OCI-M2 (cell line): ENCODE measurements around the gene DKK2.

Experiments used
- DNase-seq: peaks from one replicate; lab custom pipeline; 2025; ENCODE audit not compliant: unreplicated experiment; lab: John Stamatoyannopoulos, UW

Gene DKK2, protein sequence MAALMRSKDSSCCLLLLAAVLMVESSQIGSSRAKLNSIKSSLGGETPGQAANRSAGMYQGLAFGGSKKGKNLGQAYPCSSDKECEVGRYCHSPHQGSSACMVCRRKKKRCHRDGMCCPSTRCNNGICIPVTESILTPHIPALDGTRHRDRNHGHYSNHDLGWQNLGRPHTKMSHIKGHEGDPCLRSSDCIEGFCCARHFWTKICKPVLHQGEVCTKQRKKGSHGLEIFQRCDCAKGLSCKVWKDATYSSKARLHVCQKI

DNA sequence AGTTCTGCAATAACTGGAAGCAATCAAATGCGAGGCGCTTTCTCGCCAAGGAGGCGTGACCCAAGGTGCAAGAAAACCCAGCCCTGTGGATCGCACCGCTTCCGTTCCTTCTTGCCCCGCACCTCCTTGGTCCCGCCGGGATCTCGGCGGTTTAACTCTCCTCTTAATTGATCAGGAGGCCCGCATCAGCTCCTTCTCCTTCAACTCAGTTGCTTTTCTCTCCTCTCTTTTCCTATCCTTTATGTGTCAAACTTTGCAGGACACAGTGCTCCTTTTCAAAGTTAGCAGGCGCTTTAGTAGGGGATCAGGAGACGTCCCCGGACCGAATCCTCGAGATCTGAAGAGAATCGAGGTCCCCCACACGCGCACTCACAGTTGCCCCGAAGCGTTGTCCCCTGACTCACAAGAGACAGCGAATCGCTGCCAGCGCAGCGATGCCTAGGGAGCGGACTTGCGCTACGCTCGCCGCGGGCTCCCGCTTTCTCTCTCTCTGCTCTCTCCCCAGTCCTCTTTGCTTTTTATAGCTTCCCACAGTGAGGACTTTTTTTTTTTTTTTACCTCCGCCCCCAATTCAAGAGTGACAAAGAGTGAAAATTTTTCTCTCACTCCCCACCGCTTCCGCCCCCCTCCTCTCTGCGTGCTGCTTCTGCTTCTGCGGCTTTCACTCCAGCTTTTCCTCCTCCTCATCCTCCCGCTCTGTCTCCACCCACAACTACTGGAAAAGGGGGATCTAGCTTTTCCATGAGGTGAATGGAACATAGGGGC is at the start of gene DKK2:
DKK2 (minus strand) TSS at position 495 of the 765 bp plus-strand sequence. CDS start 722 bp downstream, outside the sequence.
- no peak for DNase-seq

DNA sequence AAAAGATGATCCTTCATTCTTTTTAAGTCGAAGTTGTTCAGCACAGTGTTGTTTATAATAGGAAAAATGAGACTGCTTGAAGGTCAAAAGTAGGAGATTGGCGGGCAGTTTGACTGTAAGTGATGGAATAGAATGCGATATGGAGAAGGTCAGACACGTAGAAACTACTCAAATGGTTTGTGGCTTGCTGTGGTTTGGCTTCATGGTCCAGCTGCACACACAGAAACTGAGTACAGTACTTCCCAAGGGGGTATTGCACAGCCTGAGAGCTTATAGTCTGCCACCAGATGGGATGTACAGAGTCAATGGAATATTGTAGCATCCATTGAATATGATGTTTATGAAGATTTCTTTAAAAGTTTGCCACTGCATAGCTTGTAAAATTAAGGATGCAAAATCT is 41.1 kb upstream of the DKK2 start:
- DNase-seq = no peak

DNA sequence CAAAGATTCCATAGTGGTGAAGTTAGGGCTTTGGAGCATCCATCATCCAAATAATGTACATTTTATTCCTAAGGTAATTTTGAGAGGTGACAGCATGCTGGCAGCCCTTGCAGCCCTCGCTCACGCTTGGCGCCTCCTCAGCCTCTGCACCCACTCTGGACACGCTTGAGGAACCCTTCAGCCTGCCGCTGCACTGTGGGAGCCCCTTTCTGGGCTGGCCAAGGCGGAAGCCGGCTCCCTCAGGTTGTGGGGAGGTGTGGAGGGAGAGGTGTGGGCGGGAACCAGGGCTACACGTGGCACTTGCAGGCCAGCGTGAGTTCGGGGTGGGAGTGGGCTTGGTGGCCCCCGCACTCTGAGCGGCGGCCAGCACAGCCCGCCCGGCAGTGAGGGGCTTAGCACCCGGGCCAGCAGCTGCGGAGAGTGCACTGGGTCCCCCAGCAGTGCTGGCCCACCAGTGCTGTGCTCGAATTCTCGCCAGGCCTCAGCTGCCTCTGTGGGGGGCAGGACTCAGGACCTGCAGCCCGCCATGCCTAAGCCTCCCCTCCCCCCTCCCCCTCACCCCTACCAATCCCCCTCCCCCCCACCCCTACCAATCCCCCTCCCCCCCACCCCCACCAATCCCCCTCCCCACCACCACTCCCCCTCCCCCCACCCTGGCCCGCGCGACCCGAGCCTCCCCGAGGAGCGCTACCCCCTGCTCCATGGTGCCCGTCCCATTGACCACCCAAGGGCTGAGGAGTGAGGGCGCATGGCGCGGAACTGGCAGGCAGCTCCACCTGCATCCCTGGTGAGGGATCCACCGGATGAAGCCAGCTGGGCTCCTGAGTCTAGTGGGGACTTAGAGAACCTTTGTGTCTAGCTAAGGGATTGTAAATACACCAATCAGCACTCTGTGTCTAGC is 37.0 kb upstream of the DKK2 start:
- no peak for DNase-seq

DNA sequence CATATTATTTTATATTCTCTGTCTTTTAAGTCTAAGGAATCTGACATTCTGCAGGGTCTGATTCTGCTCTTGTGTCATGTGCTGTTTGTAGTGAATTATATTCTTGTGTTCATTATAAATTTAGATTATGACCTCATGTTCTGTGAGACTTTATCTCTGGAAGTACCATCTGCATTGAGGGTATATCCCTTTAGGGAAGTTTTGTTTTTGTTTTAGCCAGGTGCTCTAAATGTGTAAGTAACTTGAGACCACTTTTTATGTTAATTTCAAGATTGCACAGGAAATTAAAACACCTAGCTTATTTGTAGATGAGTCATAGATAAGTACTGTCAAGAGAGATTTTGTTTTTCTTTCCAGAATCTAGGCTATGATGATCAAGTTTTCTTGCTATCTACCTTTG is 35.0 kb upstream of the DKK2 start:
- DNase-seq = no peak

DNA sequence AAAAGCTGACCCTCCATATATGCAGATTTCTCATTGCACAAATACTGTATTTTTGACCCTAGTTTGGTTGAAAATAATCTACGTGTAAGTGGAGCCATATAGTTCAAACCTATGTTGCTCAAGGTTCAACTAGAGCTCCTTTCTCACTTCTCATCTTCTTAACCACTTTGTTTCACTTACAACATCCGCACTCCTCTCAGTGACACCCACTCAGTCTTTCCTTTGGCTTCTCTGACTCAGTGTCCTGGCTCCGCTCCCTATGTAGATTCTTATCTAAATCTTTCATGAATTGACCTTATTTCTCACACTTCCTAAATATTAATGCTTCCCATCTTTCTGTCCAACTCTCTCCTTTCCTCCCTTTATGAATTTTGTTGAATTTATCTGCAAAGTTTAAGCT is 32.9 kb upstream of the DKK2 start:
- no peak for DNase-seq

DNA sequence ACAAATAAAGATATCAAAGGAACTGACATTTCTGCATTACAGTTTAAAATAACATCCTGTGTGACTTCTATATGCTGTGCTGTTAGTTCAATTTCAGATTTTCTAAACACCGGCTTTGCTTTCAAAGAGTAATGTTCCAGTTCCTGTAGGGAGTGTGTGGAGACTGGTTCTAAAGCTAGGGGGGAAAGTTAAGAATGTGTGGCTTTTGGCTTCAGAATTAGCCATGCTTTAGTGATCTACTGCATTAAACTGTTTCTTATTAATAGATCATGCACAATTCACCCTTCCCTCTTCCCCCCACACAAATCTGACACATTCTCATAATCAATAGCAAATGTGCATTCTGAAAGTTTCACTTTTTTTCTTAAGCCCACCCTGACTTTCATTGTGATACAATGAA is 32.0 kb upstream of the DKK2 start:
- DNase-seq = no peak

DNA sequence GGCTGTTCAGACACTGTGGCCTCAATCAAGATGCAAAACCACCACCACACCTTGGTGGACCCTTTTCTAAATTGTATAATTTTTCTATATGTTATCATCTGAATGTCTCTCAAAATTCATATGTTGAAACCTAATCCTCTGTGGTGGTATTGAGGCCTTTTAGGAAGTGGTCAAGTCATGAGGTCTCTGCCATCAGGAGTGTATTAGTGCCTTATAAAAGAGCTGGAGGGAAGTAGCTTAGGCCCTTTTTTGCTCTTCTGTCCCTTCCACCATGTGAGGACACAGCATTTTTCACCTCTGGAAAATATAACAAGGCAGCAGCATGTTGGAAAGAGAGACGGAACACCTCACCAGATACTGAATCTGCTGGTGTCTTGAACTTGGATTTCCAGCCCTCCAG is 30.5 kb upstream of the DKK2 start:
- no peak for DNase-seq

DNA sequence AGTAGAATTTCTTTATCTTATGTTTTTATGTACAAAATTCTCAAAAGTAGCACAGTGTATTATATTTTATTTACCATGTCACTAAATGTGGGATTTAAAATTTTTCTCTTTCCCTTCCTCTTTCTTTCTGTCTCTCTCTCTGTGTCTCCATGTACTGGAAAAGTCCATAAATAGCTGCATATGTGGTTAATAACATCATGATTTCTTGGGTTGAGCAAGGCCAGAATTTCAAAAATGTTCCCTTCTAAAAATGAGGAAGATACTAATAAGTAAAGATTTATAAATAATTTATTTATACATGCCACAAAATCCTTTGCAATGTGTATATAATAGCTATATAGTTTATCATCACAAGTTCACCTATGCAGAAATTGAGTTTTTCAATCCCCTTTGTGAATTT is 29.1 kb upstream of the DKK2 start:
- no peak for DNase-seq

DNA sequence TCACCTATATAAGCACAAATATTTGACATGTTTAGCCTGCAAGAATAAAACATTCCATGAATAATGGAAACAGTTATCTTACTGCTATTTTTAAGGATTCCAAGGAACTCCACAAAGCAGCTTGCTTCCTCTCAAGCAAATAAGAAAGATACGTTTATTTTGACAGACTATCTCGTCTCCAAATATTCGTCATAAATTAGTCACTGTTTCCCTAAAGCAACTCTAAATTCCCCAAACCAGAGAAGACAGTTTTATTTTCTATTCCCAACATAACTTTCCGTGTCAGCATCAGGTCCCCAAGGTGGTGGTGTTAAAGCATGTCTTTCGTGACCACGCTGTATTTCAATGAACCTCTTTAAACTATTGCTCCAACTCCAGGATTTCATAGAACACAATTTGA is 24.3 kb upstream of the DKK2 start:
- DNase-seq = no peak

DNA sequence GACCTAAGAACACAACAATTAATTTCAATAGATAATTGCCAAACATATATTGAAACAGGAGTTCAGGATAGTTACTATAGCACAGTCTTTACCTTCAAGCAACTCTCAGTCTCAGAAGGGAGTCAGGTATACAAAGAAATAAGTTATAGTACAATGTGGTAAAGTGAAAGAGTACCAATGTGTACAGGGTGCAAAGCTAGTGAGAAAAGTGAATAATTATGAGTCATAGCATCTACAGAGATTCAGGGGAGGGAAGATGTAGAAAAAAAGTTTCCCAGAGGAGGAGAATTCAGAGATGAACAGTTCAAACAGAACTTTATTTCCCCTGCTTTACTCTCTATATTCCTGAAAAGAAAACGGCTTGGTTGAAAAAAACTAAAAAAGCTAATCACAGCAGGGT is 22.7 kb upstream of the DKK2 start:
- DNase-seq = no peak

DNA sequence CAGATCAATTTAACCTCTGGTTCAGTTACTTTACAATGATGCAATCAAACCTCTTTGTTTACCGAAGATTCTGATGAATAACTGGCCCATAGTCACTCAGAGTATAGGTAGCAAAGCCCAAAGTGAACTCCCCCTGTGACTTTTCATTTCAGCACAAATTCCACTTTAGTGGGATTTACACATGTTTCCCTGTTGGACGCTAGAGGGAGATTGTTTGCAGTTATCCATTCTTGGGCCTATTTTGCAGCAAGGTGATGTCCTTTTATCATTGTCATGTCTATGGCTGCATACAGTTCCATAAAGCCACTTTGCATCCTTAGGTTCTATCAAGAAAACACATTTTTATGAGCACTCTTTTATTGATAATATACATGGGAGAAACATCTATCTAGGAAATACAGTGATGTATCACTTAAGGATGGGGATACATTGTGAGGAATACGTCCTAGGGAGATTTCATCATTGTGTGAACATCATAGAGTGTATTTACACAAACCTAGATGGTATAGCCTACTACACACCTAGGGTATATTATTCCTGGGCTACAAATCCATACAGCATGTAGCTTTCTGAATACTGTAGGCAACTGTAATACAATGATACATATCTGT is 14.5 kb upstream of the DKK2 start:
- no peak for DNase-seq

DNA sequence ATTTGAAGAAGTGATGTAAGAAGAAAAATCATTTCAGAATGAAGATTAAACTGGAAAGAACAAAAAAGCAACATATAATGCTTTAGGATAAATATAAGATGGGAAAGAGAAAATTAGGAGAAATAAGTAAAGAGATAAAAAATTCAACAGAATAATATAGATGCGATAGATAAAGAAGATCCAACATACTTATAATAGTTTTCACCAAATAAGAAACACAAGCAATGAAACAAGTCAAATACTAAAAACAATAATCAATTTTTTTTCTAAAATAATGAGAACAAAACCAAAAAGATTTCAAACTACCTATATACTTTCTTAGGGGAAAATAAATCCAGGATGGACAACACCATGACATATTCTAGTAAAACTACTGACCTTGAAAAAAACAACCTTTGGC is 10.1 kb upstream of the DKK2 start:
- DNase-seq = no peak

DNA sequence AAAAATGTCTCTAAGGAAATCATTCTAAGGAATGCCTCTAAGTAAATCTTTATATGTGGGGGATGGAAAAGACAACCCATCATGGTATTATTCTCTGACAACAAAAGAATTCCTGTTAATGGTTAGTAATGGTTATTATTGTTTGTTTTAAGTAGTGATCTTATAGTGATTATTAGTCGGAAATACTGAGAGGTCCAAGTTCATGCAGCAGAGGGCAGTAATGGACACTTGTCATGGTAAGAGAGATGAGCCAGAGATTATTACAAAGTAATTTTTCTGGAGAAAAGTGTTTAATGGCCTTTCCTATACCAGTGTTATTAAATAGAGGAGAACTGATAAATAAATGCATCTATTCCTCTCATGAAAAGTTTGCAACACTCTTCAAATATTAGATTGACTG is 8.1 kb upstream of the DKK2 start:
- no peak for DNase-seq

DNA sequence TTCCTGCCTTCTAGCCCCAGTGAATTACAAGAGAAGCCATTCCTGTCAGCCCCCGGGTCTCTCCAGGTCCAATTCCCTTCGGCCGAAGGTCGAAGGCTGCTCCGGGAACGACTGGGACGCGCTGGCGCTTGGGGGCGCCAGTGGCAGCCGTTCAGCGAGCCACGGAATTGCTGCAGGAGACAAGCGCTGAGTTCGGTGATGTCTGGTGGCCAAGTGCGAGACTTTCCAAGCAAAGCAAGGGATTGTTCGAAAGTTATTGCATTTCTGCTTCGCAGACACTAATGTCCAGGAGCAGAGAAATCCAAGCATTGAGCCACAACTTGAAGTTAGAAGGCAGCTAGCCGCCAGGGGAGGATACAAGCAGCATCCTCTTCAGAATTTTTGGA is 1.1 kb upstream of the DKK2 start:
- no peak for DNase-seq

DNA sequence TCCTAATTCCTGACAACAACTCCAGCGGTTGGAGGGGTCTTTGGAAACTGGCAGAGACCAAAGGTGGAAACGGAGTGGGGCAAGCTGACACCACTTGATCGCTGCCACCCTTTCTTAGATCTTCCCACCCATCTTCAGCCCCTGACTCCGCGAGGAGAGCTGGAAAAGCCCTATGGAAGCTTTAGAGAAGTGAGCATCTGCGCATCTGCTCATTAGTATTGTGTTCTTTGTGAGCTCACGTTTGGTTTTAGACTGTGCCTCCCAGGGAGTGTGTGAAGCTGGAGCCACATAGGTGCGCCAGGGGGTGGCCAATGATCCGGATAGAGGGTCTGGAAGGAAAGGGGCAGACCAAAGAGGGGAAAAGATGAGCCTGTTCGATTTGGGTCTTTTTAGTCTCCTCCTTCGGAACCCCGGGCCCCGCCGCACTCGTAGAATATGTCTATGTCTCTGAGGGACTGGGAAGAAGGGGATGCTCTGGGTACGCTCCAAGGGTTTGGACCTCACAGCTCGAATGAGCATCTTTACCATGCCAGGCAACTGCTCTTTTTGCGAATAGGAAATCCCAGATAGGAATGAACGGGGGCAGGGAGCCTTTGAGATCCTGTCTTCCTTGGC is 578 bp upstream of the DKK2 start:
- no peak for DNase-seq

DNA sequence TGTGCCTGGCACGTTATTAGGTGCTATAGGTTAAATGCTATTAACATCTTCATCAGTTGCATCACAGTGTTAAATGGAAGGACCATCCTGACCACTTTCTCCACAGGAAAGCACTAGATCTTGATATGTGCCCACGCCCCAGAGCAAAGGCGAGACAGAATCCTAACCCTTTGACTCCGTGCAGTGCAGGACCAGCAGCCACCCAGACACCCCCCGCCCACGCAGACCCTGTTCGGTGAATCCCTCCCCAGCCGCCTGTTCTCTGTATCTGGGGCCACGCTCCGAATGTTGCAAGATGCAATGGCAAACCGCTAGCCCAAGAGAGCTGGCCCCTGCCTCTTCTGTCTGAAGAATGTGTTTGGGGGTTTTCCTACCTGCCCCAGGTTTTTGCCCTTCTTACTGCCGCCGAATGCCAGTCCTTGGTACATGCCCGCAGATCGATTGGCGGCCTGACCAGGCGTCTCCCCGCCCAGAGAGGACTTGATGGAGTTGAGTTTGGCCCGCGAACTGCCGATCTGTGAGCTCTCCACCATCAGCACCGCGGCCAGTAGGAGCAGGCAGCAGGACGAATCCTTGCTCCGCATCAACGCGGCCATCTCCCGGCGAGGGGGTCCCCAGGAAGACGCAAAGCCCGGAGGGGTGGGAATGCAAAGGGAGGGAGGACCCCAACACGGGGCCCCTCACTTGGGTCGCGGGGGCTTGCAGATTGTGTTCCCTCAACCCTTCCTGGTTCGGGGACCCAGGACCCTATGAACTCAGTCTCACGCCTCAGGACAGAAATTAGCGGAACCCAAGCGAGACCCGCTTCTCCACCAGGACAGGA is 906 bp downstream of the DKK2 start:
- no peak for DNase-seq

DNA sequence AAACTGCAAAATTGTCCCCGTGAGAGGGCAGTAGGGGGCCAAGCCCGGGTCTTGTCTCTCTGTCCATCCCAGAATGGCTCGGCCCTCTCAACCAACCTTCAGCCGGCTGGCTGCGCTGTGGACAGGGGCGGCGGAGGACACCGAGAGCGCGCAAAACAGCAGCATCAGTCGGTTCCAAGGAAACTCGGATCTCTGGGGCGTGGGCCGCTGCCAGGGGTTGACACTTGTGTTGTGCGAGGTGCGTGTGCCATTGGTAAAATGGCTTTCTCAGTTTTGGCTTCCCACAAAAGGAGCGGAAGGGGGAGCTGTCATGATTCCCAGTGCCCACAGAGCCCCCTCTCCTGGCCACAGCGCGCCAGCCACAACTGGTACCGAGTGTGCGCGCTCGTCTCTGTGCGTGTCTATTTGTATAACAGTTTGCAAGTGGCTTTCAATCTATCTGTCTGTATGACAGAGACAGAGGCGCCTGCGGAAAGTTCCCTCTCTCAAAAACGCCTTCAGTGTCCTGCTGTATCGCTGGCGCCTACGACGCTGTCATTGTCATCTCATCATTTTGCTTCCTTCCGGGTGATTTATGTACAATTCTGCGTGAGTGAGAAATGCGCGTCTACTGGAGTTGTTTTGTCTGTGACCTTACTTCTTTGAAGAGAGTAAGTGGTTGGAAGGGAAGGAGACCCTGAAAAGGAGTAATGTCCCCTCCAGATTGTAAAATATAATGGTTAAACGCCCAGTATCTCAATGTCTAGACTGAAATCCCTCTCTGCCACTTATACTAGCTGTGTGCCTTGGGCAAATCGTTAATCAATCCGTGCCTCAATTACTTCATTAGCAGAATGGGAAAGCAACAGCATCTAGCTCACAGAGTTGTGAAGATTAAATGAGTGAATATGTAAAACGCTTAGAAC is 1.8 kb downstream of the DKK2 start:
- DNase-seq = no peak

DNA sequence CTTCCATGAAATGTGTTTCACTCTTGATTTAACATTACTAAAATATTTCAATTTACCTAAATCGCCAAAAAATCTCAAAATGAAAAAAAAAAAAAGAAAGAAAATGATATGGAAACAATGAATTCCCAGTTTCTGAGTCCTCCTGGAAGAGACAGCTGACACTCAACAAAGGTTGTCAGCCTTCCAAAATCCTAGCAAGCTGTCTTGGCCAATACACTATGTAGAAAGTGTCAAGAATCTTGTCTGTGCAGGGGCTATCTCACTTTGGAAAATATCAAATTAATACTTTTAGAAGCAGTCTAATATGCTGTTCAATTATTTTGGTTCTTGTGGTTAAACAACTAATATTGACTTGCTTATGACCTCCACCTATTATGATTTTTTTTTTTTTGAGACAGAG is 8.7 kb downstream of the DKK2 start:
- no peak for DNase-seq

DNA sequence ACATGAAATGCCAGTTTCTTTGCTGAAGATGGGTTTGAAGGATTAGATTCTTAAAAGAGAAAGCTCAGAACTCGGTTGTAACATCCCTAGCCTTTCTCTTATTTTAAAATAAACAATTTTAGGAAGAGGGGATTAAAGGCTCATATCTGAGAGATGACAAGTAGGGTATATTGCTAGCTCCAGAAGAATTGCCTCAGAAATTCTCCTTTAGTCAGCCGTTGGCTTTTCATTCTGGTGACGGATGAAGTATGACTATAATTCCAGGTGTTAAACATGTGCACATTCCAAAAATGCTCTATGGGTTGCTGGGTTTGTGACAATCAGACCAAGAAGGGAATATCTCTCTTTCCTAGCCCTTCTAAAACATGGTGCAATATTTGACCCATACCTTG is 17.8 kb downstream of the DKK2 start:
- no peak for DNase-seq
